ENCODE measurements around the gene KLHL35. TPM values are rescaled to one million over a fixed set of nuclear protein-coding genes. Genes with fewer than 3 reads are reported as not detected.

Gene KLHL35
- total RNA-seq, 1 donor from 2014 or later = 0.70 TPM

GRCh38 chr11:75440960-75441803 lies 8.2 kb upstream of the KLHL35 start:
- DNase-seq (ENCODE audit: low read depth) = no peak

GRCh38 chr11:75439495-75440120 lies 6.6 kb upstream of the KLHL35 start:
- DNase-seq (ENCODE audit: low read depth) = no peak

- no peak for DNase-seq (ENCODE audit: low read depth)
Observed at GRCh38 chr11:75439026-75439425, 6.0 kb upstream of the KLHL35 start.

GRCh38 chr11:75437966-75438659 lies 5.1 kb upstream of the KLHL35 start:
- DNase-seq (ENCODE audit: low read depth) = no peak

GRCh38 chr11:75436806-75437205 lies 3.8 kb upstream of the KLHL35 start:
- no peak for DNase-seq (ENCODE audit: low read depth)

GRCh38 chr11:75435571-75435925 lies 2.5 kb upstream of the KLHL35 start:
- DNase-seq (ENCODE audit: low read depth) = no peak

- DNase-seq (ENCODE audit: low read depth) = no peak
Observed at GRCh38 chr11:75434886-75435570, 2.0 kb upstream of the KLHL35 start.

- DNase-seq (ENCODE audit: low read depth) = no peak
Observed at GRCh38 chr11:75434051-75434450, 1.0 kb upstream of the KLHL35 start.

- no peak for DNase-seq (ENCODE audit: low read depth)
Observed at GRCh38 chr11:75433443-75433842, 440 bp upstream of the KLHL35 start.

GRCh38 chr11:75431533-75432525 lies 1.2 kb downstream of the KLHL35 start:
- no peak for DNase-seq (ENCODE audit: low read depth)

GRCh38 chr11:75430714-75431532 lies 2.1 kb downstream of the KLHL35 start:
- DNase-seq (ENCODE audit: low read depth) = no peak

- DNase-seq (ENCODE audit: low read depth) = no peak
Observed at GRCh38 chr11:75429902-75430713, 2.9 kb downstream of the KLHL35 start.

GRCh38 chr11:75429641-75429901 lies 3.4 kb downstream of the KLHL35 start:
- no peak for DNase-seq (ENCODE audit: low read depth)

- no peak for DNase-seq (ENCODE audit: low read depth)
Observed at GRCh38 chr11:75428989-75429640, 3.9 kb downstream of the KLHL35 start.

GRCh38 chr11:75428281-75428724 lies 4.7 kb downstream of the KLHL35 start:
- peak; percentile 92 for DNase-seq (ENCODE audit: low read depth)

GRCh38 chr11:75427181-75427580 lies 5.8 kb downstream of the KLHL35 start:
- no peak for DNase-seq (ENCODE audit: low read depth)

- no peak for DNase-seq (ENCODE audit: low read depth)
Observed at GRCh38 chr11:75426720-75427086, 6.3 kb downstream of the KLHL35 start.

- no peak for DNase-seq (ENCODE audit: low read depth)
Observed at GRCh38 chr11:75425422-75425821, 7.6 kb downstream of the KLHL35 start.

- DNase-seq (ENCODE audit: low read depth) = no peak
Observed at GRCh38 chr11:75424396-75424795, 8.6 kb downstream of the KLHL35 start.

Measured in renal cortical epithelial cell (primary cell).